HG02798 (cell line): ENCODE data around the gene NT5DC4.

Source experiments
- ATAC-seq: cut with Tn5 transposase; IDR thresholded peaks from one replicate; pipeline ENCODE4 v1.9.1; 2021; ENCODE audit warnings: mild to moderate bottlenecking; ENCODE audit not compliant: unreplicated experiment, poor library complexity

Gene NT5DC4

DNA sequence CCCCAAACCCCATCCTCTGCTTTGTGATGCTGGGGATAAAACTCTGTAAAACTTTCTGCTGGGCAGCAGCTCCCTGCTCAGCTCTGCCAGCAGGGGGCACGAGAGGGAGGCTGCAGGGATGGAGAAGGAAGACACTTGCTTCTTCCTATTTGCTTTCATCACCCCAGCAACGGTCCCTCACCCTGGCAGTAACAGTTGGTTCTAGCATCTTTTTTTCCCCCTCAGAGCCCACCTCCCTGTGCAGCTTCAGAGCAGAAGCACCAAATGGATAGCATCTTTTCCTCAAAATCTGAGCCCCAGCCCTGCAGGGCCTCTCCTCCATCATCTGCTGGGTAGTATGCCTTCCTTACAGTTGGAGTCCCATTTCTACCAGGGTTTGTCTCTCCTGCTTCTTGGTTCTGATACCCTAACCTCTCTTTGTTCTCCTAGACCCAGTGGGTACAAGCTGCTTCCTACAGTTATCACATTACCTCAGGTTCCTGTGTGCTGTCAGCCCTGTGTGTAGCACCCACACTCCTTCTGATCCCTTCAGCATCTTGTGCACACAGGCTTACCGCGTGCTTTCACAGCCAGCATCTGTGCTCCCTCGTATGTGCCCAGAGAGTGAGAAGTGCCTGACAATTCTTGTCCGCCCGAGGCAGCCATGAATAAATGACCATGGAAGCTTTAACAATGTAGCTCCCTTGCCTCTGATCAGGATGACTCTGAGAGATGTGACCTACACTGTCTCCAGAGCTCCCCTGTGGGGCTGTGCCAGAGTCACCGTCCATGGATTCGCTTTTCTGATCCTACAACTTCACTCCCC is 29.1 kb downstream of the NT5DC4 start:
- peak; percentile 83 for ATAC-seq

DNA sequence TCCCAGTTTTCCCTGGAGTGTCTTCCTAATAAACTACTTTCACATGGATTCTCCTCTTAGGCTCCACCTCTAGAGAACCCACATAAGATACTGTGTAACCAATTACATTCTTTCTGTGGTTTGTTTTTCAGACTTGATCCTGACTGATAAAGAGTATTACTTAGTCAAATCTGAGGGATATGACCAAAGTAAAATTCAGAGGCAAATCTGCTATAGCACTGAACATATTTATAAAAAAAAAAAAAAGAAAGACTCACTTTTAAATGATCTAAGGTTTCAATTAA is 29.7 kb downstream of the NT5DC4 start:
- no peak for ATAC-seq

GRCh38 chr2:112751451-112752197 is 30.8 kb downstream of the NT5DC4 start:
- ATAC-seq: no peak

DNA sequence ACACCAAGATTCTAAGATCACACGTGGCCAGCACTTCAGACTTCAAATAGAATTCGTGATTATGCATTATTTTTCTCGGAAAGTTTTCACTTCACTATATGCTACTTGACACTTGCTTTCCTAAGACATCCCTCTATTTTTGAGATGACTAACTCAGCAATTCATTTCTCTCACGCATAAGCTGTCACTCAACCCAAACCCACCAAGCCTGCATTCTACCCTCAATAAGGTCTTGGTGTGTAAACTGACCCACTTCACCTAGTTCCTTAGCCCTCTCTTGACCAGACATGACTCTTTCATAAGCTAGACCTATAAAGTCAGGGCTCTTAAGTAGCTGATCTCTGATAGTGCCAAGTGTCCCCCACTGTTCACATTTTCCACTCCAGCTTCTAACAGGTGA is 31.8 kb downstream of the NT5DC4 start:
- no peak for ATAC-seq

GRCh38 chr2:112754564-112754963 is 33.7 kb downstream of the NT5DC4 start:
- no peak for ATAC-seq

- ATAC-seq: no peak
These were observed 34.6 kb downstream of the NT5DC4 start for GRCh38 chr2:112755444-112755843.

- ATAC-seq: no peak
These were observed 35.4 kb downstream of the NT5DC4 start for GRCh38 chr2:112756207-112756606.

- ATAC-seq: no peak
These were observed 36.4 kb downstream of the NT5DC4 start for GRCh38 chr2:112757265-112757664.

DNA sequence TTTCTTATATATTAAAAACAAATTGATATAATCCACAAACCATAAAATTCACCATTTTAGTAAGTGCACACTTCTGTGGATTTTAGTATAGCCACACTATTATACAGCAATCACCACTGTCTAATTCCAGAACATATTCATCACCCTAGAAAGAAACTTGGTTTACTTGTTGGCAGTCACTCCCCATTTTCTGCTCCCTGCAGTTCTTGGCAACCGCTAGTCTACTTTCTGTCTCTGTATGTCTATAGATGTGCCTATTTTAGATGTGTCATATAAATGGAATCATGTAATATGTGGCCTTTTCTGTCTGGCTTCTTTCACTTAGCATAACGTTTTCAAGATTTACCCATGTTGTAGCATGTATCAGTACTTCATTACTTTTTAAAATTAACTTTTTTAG is 37.9 kb downstream of the NT5DC4 start:
- ATAC-seq: no peak

- no peak for ATAC-seq
These were observed 39.3 kb downstream of the NT5DC4 start for GRCh38 chr2:112760149-112760548.

GRCh38 chr2:112762276-112762675 is 41.5 kb downstream of the NT5DC4 start:
- no peak for ATAC-seq

GRCh38 chr2:112764071-112765044 is 43.5 kb downstream of the NT5DC4 start, which contains the start of gene CKAP2L:
CKAP2L (minus strand) TSS chr2:112764609; CDS start chr2:112764598, 11 bp downstream.
- peak; percentile 99 for ATAC-seq

DNA sequence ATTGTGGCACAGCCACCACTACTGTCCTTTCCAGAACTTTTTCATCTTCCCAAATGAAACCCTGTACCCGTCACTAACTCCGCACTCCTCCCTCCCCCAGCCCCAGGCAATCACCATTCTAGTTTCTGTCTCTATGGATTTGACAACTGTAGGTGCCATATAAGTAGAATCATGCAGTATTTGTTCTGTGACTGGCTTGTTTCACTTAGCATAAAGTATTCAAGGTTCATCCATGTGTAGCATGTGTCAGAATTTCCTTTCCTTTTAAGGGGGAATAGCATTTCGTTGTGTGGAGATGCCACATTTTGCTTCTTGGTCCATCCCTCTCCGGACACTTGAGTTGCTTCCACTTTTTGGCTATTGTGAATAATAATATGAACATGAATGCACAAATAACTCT is 44.4 kb downstream of the NT5DC4 start:
- no peak for ATAC-seq

DNA sequence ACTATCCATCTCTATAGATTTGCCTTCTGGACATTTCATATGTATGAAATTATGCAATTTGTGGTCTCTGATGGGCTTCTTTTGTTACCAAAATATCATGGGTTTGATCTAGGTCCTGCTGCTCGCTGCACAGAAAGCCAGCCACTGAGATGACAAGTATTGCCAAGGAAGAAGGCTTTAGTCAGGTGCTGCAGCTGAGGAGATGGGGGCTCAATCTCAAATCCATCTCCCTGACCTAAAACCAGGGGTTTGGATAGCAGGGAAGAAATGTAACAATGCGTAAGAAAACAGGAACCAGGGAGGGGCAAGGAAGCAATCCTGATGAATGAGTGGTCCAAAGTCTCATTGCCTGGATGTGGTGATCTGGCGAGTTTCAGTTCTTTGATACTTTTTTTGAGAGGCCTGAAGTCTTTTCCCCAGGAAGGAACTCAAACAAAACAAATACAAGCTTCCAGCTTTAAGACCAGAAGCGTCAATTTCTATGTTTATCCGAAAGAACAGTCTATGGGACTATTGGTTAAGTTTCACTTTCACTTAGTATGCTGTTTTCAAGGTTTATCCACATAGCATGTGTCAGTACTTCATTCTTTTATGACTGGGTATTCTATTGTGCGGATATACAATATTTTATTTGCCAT is 47.0 kb downstream of the NT5DC4 start:
- ATAC-seq: no peak

DNA sequence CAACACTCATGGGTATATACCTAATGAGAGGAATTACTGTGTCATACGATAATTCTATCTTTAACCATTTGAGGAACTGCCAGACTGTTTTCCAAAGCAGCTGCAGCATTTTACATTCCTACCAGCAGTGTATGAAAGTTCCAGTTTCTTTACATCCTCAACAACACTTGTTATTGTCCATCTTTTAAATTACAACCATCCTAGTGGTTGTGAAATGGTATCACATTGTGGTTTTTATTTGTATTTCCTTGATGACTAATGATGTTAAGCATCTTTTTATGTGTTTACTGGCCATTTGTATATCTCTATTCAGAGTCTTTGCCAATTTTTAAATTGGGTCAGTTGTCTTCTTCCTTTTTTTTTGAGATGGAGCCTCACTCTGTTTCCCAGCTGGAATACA is 47.6 kb downstream of the NT5DC4 start:
- no peak for ATAC-seq

DNA sequence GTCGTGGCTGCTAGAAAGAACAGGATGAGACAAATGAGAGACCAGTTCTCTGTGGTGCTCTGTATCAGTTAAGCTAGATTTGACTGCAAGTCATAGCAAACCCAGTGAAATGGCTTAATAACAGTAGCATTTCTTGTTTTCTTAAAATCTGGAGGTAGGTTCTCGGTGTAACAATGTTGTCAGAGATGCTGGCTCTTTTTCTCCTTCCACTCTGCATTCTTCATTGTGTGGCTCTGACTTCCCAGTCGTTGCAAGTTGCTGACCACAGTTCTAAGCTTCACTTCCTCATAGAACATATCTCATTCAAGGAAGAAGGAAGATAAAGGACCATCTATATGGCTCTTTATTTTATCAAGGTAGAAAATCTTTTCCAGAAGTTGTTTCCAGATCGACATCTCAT is 51.5 kb downstream of the NT5DC4 start:
- no peak for ATAC-seq

DNA sequence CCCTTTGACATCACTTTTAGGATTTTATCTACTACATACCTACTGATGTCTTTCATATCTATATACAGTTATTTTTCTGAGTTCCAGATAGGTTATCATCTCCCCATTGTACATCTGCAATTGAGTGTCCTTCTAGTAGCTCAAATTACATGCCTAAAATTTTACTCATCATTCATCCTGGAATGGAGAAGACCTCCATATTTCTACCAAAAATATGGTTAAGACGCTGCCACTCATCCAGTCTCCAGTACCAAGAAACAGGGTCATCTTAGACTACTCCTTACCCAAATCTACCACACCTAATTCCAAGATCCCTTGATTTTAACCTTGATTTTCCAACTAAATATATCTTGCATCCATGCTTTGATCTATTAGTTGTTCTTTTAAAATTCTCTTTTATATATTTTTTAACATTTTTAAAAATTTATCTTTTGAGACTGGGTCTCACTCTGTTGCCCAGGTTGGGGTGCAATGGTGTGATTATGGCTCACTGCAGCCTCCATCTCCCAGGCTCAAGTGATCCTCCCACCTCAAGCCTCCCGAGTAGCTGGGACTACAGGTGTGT is 52.2 kb downstream of the NT5DC4 start:
- ATAC-seq: no peak

- no peak for ATAC-seq
These were observed 52.7 kb downstream of the NT5DC4 start for GRCh38 chr2:112773556-112773955.

DNA sequence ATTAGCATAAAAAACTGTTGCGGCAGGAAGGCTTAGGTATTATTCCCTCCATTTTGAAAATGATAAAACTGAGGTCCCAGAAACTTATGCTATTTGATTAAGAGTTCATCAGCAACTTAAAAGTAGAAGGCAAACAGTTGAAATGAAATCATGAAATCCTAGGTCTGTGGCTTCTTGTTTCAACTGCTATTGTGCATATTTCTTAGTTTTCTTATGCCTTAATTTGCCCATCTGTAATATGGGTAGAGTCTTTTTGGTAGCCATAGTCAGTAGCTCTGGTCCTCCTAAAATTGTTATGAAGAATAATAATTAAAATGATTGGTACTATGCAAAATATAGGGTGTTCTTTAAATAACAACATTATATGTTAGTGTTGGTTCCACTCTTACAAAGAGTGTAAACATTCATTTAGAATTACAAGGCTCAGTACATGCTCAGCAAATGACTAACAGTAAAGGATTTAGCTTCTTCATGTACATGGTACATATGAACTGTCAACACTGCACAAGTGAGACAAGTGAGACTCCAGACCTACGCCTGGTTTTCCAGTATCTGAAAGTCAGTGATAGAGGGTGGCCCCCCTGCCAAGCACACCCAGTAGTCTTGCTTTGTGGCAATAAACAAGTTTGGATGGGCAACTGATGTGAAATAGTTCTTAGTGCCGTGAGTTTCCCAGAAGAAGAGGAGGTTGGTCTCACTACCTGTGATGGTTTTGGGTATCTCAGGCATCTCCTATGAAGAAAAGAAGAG is 53.9 kb downstream of the NT5DC4 start:
- ATAC-seq: no peak
